Left lung (tissue), 8 donors: ENCODE data around the gene SSX2IP. TPM values are rescaled to one million over a fixed set of nuclear protein-coding genes. Genes with fewer than 3 reads are reported as not detected.

Experiments
- polyA plus RNA-seq, 6 donors: library from polyadenylated mRNA; unstranded; fragments of 120-200 nt; gene quantifications; one replicate each; pipeline ENCODE4 v1.2.1, GENCODE V29; 2013; ENCODE audit not compliant: insufficient read length in 6 of 6
- total RNA-seq, 2 donors: library from RNA; stranded (reverse); fragmentation: NEBNext Ultra II Directional; extraction: Animal tissue kit (Norgen Biotek cat#: 25700); gene quantifications; one replicate each; pipeline ENCODE4 v1.2.1, GENCODE V29; 2021
- donor health status: DM: no; HTN: yes; CAD: no.
- donor health status: DM: no; HTN: no; CAD: no.

SSX2IP gene
- total and polyA plus RNA-seq, 8 donors = 10.1 to 20.2 (median 17.8) TPM

Other genes with a start within 250 kb of the SSX2IP start
- 10 to 100 TPM; 20.6 to 28.8 TPM for gene RPF1, start 211.2 kb downstream of the SSX2IP start, total RNA-seq
- 10 to 100 TPM; 34.2 to 41.1 (median 39.5) TPM for gene RPF1, start 211.2 kb downstream of the SSX2IP start, polyA plus RNA-seq
- gene SPATA1, start 184.1 kb downstream of the SSX2IP start, total RNA-seq = 1 to 10 TPM; 1.3 to 1.9 TPM
- gene SPATA1, start 184.1 kb downstream of the SSX2IP start, polyA plus RNA-seq = 1 to 10 TPM; 2.3 to 4.0 (median 3.5) TPM
- gene GNG5, start 183.9 kb downstream of the SSX2IP start, total RNA-seq = 100 to 1,000 TPM; 124 to 147 TPM
- 100 to 1,000 TPM; 127 to 145 (median 141) TPM for gene GNG5, start 183.9 kb downstream of the SSX2IP start, polyA plus RNA-seq
- gene CTBS, start 116.0 kb downstream of the SSX2IP start, total RNA-seq = 10 to 100 TPM; 22.1 to 25.7 TPM
- 10 to 100 TPM; 11.9 to 14.5 (median 13.3) TPM for gene CTBS, start 116.0 kb downstream of the SSX2IP start, polyA plus RNA-seq
- gene LPAR3, start 202.7 kb upstream of the SSX2IP start, total RNA-seq = 1 to 10 TPM in 1 of 2 donors, under 1 TPM in 1; 0.32 to 2.7 TPM
- 1 to 10 TPM; 1.1 to 3.7 (median 1.7) TPM for gene LPAR3, start 202.7 kb upstream of the SSX2IP start, polyA plus RNA-seq